Neural cell (in vitro differentiated cells): ENCODE data around the gene PARL. TPM values are rescaled to one million over a fixed set of nuclear protein-coding genes. Genes with fewer than 3 reads are reported as not detected.

Source experiments
- H2AFZ ChIP-seq: fragments of 200-600, 300-800 bp; sonication (generic), shearing (Covaris generic); 2 replicates; pipeline ENCODE4 v1.6.0; 2014; ENCODE audit warnings: low read depth, mild to moderate bottlenecking, antibody characterized with exemption, low read length, moderate library complexity
- H3F3A ChIP-seq: fragments of 200-600 bp; shearing (Covaris generic); 2 replicates; pipeline ENCODE4 v1.6.1; 2016; ENCODE audit warnings: mild to moderate bottlenecking, moderate library complexity, mixed read lengths, antibody characterized with exemption, low read length; ENCODE audit not compliant: insufficient read depth, poor library complexity, severe bottlenecking
- H3K27ac ChIP-seq: fragments of 200-600, 300-800 bp; sonication (generic), shearing (Covaris generic); 2 replicates; pipeline ENCODE4 v1.5.1; 2014; ENCODE audit warnings: mild to moderate bottlenecking, low read length, moderate library complexity
- H3K27me3 ChIP-seq: fragments of 300-800, 200-600 bp; sonication (generic), shearing (Covaris generic); 2 replicates; pipeline ENCODE4 v1.6.0; 2014; ENCODE audit warnings: mild to moderate bottlenecking, low read depth, low read length, moderate library complexity; ENCODE audit not compliant: insufficient read depth
- H3K36me3 ChIP-seq: fragments of 300-800, 200-600 bp; sonication (generic), shearing (Covaris generic); 2 replicates; pipeline ENCODE4 v1.5.1; 2014; ENCODE audit warnings: mild to moderate bottlenecking, antibody characterized with exemption, low read length, moderate library complexity; ENCODE audit not compliant: insufficient read depth
- H3K4me2 ChIP-seq: fragments of 300-800, 200-600 bp; sonication (generic), shearing (Covaris generic); 2 replicates; pipeline ENCODE4 v1.6.0; 2014; ENCODE audit warnings: mild to moderate bottlenecking, low read length
- H3K4me3 ChIP-seq: fragments of 300-800, 200-600 bp; sonication (generic), shearing (Covaris generic); 2 replicates; pipeline ENCODE4 v1.5.1; 2014; ENCODE audit warnings: mild to moderate bottlenecking, low read length, moderate library complexity
- H3K79me2 ChIP-seq: fragments of 200-600 bp; shearing (Covaris generic); replicated peaks from 2 replicates; pipeline ENCODE4 v1.6.0; 2014; ENCODE audit warnings: mild to moderate bottlenecking, low read length, moderate library complexity; ENCODE audit not compliant: insufficient read depth
- H3K9ac ChIP-seq: fragments of 300-800, 200-600 bp; sonication (generic), shearing (Covaris generic); 2 replicates; pipeline ENCODE4 v1.6.1; 2016; ENCODE audit warnings: mild to moderate bottlenecking, low read length, mixed read lengths
- H3K9me2 ChIP-seq: fragments of 200-600 bp; shearing (Covaris generic); 2 replicates; pipeline ENCODE4 v1.6.1; 2016; ENCODE audit warnings: mild to moderate bottlenecking, low read length, mixed read lengths; ENCODE audit not compliant: insufficient read depth
- H3K9me3 ChIP-seq: fragments of 200-600, 300-800 bp; sonication (generic), shearing (Covaris generic); 2 replicates; pipeline ENCODE4 v1.6.1; 2016; ENCODE audit warnings: mild to moderate bottlenecking, mixed run types, low read length, moderate library complexity, mixed read lengths
- H4K20me1 ChIP-seq: fragments of 200-600 bp; shearing (Covaris generic); 2 replicates; pipeline ENCODE4 v1.6.1; 2016; ENCODE audit warnings: mild to moderate bottlenecking, mixed run types; ENCODE audit not compliant: insufficient read depth
- CTCF ChIP-seq: fragments of 450-650 bp; IDR thresholded peaks from 2 replicates; pipeline ENCODE4 v1.5.1; 2014; ENCODE audit warnings: antibody characterized with exemption, mild to moderate bottlenecking, moderate library complexity; ENCODE audit not compliant: poor library complexity, severe bottlenecking
- EP300 ChIP-seq: fragments of 450-650 bp; conservative IDR thresholded peaks from 2 replicates; pipeline ENCODE4 v1.6.1; 2014; ENCODE audit warnings: antibody characterized with exemption, mild to moderate bottlenecking, moderate library complexity; ENCODE audit not compliant: poor library complexity, severe bottlenecking
- EZH2 ChIP-seq: fragments of 200-600, 300-800 bp; shearing (Covaris generic), sonication (generic); IDR thresholded peaks from 2 replicates; pipeline ENCODE4 v1.6.1; 2014; ENCODE audit warnings: antibody characterized with exemption, low read length, borderline replicate concordance, mild to moderate bottlenecking; ENCODE audit not compliant: insufficient read depth, poor library complexity, severe bottlenecking
- MXI1 ChIP-seq: fragments of 450-650 bp; conservative IDR thresholded peaks from 2 replicates; pipeline ENCODE4 v1.6.1; 2014; ENCODE audit warnings: antibody characterized with exemption, mild to moderate bottlenecking; ENCODE audit not compliant: poor library complexity, severe bottlenecking
- POLR2AphosphoS5 ChIP-seq: IDR thresholded peaks from 2 replicates; pipeline ENCODE4 v1.6.1; 2012
- RAD21 ChIP-seq: fragments of 450-650 bp; conservative IDR thresholded peaks from 2 replicates; pipeline ENCODE4 v1.6.1; 2014; ENCODE audit warnings: antibody characterized with exemption, mild to moderate bottlenecking, moderate library complexity
- REST ChIP-seq: IDR thresholded peaks from 2 replicates; pipeline ENCODE4 v1.6.1; 2012; ENCODE audit warnings: borderline replicate concordance
- SMC3 ChIP-seq: fragments of 450-650 bp; conservative IDR thresholded peaks from 2 replicates; pipeline ENCODE4 v1.6.1; 2014; ENCODE audit warnings: antibody characterized with exemption, mild to moderate bottlenecking, moderate library complexity; ENCODE audit not compliant: poor library complexity
- TAF1 ChIP-seq: IDR thresholded peaks from 2 replicates; pipeline ENCODE4 v1.6.1; 2012; ENCODE audit warnings: low read depth
- polyA plus RNA-seq: library from polyadenylated mRNA; depleted of rRNA; stranded (reverse); fragments of >200 nt; gene quantifications from 2 replicates; pipeline ENCODE4 v1.2.3, GENCODE V29; 2014

The PARL gene
- polyA plus RNA-seq, 1 donor from 2014 or later, result 59.2 TPM

DNA sequence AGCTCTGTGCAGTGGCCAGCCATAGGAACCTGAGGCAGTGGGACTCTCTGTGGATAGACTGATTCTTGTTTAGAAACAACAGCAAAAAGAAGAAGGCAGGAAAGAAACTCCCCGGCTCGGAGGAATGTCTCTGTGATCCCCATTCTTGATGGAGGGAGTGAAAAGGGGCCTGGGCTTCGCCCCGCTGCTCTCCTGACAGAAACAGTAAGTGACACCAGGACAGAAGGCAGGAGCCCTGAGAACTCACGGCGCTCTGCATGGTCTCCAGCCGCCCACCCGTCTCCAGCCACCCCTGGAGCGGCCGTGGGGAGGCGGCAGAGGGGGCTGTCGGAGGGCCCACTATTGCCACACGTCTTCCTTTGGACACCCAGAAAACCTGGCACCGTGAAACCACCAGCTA is 35.7 kb upstream of the PARL start:
- TF ChIP-seq MXI1 (no peak), CTCF (no peak), EP300 (no peak), RAD21 (no peak), REST (no peak), EZH2 (no peak), POLR2AphosphoS5 (no peak), TAF1 (no peak), SMC3 (no peak)
- Histone ChIP-seq H3K9ac (no peak overlapping the region), H4K20me1 (no peaks in the 10 kb centered on the region), H3K27ac (no peak overlapping the region), H3F3A (no peaks in the 10 kb centered on the region), H3K9me3 (no peaks in the 10 kb centered on the region), H3K9me2 (no peaks in the 10 kb centered on the region), H3K4me2 (no peak overlapping the region), H3K27me3 (no peaks in the 10 kb centered on the region), H2AFZ (no peak overlapping the region), H3K79me2 (no peaks in the 10 kb centered on the region), H3K4me3 (no peak overlapping the region), H3K36me3 (peaks cover 7% of the 10 kb centered on the region)

- H2AFZ ChIP-seq, result no peak overlapping the region
- H3K79me2 ChIP-seq, result no peaks in the 10 kb centered on the region
- TF ChIP-seq EP300 (no peak), SMC3 (no peak), EZH2 (no peak), TAF1 (no peak), REST (no peak), CTCF (no peak), MXI1 (no peak), POLR2AphosphoS5 (no peak)
Observed at GRCh38 chr3:183918178-183918577, 33.5 kb upstream of the PARL start.

More at GRCh38 chr3:183918178-183918577, 33.5 kb upstream of the PARL start:
- H3K27me3 ChIP-seq, result no peaks in the 10 kb centered on the region
- no peaks in the 10 kb centered on the region for H3K9me3 ChIP-seq
- no peak overlapping the region for H3K4me3 ChIP-seq
- no peaks in the 10 kb centered on the region for H4K20me1 ChIP-seq
- peaks cover 7% of the 10 kb centered on the region for H3K36me3 ChIP-seq
- H3K27ac ChIP-seq, result no peak overlapping the region
- H3F3A ChIP-seq, result no peaks in the 10 kb centered on the region
- no peaks in the 10 kb centered on the region for H3K9me2 ChIP-seq
- no peak overlapping the region for H3K9ac ChIP-seq
- no peak overlapping the region for H3K4me2 ChIP-seq
